Stimulated activated CD8-positive, alpha-beta memory T cell treated with anti-CD3 and anti-CD28 coated beads, Interleukin-7, amount 100 ng/mL, for 1 hour (primary cell): ENCODE results near the gene NHP2.
"Not testable (repeated sequence)": the region's sequence is repeated elsewhere in the genome, so short reads cannot be mapped to it uniquely, and the experiment has no call there.

Source experiments
- DNase-seq, 2 donors: peaks; one replicate each; pipeline ENCODE4 v3.0.0-alpha.2; 2020; ENCODE audit warnings: low read depth in 2 of 2

Gene NHP2

DNA sequence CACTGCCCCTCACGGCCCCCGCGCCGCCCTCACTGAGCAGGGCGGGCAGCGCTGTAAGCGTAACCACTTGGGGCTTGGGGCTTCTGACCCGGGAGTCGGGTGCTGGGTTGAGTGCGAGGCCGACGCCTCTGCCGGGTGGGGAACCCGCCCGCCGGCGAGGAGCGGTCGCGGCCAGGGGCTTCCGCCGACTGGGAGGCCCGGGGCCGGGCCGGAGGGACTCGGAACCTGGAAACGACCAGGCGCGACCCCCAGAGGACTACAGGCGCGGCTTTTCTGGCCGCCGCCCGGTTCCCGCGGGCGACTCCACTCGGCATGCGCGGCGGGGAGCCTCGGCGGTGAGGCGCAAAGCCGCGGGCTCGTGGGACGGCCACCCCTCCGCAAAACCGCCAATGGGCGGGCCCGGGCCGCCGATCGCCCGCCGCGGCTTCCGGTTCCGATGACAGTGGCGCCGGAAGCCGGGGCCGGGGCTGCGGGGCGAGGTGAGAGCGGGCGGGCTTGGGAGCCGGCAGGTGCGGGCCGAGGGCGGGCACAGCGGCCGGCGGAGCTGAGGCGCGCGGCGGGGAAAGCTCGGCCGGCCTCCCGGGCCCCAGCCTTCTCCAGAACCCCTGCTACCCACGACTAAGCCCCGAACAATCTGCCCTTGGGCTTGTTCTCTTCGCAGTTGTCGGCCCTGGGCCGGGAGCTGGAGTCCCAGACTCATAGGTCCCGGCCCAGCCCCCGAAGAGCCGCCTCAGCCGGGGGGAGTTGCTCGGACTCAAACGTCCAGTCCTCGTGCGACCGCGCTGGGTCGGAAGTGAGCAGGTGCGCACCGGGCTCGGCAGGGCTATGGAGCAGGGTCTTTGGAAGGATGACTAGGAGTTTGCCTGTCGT lies 22.9 kb downstream of the NHP2 start, which contains the start of gene RMND5B:
RMND5B (plus strand) TSS at position 439 of the 870 bp plus-strand sequence. CDS start 7,106 bp downstream, outside the sequence.
- peak; percentile 43 to 56 for DNase-seq

DNA sequence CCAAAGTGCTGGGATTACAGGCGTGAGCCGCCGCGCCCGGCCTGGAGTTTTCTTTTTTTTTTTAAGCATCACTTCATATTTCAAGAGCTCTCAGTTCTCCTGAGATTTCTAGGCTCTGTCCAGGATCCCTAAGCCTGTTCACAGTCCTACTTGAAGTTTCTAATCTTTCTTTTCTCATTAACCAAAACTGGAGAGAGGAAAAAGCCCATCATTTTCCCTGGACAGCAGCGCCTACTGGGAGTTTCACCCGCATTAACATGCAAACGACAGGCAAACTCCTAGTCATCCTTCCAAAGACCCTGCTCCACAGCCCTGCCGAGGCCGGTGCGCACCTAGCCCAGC lies 23.5 kb downstream of the NHP2 start:
- DNase-seq: not testable (repeated sequence)

DNA sequence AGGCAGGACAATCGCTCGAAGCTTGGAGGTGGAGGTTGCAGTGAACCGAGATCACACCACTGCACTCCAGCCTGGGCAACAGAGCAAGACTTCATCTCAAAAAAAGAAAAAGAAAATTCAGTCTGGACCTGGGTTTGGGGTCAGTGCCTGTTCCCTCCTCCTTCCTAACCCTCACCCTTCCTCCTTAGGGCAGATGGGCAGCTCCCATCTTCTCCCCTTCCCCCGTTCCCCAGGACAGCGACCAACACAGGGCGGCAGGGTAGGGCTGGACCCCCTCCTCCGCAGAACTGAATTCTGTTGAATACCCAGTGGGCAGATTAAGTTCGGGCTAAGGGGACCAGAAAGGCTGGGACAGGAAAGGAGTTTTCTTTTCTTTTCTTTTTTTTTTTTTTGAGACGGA lies 24.4 kb downstream of the NHP2 start:
- DNase-seq: no peak

DNA sequence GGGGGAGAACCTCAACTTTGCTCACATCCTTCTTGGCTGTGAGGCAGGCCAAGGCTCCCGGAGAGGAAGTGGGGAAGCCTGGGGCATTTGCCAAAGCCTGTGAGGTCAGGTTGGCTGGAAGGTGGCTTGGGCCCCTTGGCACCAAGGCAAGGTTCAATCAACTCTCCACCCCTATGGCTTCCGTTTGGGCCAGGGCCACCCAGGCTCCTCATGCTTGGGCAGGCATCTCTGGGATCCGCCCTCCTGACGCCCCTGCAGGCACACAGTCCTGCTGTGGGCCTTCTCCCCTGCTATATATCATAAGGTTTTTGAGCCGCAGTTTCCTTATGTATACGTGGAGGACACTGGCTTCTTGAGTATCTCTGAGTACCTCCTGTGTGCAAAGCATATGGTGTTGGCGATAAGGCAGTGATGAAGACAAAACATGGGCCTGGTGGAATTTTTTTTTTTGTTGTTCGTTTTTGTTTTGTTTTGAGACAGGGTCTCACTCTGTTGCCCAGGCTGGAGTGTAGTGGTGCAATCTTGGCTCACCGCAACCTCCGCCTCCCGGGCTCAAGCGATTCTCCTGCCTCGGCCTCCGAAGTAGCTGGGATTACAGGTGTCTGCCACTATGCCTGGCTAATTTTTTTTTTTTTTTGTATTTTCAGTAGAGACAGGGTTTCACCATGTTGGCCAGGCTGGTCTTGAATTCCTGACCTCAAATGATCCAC lies 26.2 kb downstream of the NHP2 start:
- DNase-seq: not testable (repeated sequence)

DNA sequence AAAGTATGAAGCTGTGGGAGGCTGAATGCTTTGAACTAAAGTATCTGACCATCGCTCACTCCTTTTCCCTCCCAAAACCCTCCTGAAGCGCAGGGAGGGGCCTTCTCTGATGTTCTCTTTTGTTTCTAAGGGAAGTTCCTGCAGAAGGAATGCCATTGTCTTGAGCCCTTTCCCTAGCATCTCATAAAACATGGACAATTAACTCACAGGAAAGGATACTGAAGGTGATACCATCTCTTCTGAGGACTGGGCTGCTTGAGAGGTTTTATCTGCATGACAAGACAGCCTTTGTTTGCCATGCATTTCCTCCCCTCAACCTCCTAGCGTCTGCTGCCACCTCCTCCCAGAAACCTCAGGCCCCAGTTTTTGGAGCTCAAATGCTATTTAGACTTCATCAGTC lies 27.1 kb downstream of the NHP2 start:
- no peak for DNase-seq

DNA sequence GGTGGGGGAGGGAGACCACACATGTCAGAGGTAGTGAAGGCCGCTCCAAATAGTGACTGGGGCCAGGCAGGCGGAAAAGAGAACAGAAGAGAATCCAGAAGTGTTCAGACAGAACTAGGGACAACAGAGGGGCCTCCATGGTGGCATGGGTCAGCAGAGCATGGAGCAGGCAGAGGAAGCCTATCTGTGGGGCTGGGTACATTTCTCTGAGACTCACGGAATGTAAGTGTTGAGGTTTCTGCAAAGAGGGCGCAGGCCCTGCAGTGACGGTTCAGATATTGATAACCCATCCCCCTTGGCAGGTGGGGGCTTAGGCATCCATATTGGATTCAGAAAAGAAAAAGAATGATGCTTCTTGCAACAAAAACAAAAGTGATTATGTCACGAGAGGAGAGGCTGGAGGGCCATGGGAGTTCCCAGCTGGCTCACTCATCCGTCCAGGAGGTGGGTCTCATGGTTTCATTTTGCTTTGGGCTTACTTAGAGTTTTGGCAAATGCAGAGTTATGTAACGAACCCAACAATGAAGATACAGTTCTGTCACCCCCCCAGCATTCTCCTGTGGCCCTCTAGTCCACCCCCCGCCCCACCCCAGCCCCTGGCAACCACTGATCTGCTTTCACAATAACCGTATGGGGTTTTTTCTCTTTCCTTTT lies 28.3 kb downstream of the NHP2 start:
- no peak for DNase-seq

DNA sequence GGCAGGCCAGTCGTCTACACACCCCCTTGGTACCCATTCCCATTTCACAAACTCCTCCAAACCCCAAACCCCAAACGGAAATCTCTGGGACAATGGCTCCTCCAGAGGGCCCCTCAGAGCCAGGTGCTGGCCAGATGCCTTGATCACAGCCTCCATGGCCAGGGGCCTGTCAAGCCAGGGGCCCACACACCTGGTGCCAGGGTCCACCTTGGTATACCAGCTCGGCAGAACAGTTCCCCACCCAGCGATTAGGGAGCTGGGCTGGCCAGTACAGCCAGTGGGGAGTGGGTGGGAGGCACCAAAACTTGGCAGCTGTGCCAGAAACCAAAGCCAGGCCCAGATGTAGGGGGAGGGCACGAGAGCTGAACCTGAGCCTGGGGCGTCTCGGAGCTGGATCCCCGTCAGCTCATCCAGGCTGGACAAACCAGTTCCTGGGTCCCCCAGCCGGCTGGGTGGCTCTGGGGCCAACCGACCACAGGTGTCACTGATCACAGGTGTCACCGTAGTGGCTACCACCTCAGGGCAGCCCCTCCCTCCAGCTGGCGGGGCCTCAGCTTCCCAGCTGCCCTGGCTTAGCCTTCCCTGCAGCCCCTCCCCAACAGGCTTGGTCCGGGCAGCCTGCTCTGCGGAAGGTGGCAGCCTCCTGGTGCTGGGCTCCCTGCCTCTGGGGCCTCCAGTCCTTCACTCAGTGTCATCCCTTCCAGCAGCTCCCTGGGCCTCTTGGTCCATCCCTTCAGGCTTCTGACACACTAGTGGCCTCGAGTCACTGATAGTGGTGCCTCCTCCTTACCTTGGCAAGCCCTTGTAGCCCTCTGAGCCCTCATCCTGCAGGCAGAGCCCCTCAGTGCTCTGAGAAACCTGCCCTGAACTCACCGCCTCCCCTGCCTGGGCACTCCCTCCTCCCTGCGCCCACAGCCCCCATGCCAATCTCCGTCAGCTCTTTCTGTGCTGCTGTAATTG lies 29.4 kb downstream of the NHP2 start:
- DNase-seq: no peak

DNA sequence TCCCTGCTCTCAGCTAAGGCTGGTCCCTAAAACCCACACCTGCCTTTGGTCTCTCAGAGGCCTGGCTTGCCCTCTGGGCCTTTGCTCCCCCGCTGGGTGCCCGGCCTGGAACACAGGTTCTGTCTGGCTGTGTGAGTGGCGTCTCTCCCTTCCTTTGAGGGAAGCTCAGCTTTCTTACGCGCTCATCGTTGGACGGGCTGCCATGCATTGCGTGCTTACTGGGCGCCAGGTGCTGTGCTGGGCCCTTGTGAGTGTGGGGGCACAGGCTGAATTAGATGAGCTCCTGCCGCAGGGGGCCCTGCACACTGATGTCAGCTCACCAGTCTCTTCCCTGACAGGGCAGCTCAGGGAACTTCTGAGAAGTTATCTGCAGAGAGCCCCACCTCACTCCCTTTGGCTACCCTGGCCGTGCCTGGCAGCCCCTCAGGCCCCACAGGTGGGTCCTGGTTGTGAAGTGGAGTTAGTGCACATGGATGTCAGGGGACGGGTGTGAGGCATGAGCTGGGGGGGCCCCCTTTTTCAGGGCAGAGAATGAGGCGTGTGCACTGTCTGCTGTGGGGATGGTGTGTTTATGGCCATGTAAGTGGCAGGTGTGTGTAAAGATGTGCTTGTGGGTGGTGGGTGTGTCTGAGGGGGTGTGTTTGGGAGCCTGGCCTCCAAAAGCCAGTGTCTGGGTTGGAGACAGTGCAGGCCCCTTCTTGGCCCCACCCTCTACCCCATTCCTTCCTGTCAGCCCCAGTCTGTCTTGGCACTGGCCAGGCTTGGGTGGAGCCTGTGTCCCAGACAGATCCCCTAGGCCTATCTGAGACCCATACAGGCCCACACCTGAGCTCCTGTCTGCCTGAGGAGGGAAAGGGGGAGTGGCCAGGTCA lies 30.4 kb downstream of the NHP2 start:
- no peak for DNase-seq

DNA sequence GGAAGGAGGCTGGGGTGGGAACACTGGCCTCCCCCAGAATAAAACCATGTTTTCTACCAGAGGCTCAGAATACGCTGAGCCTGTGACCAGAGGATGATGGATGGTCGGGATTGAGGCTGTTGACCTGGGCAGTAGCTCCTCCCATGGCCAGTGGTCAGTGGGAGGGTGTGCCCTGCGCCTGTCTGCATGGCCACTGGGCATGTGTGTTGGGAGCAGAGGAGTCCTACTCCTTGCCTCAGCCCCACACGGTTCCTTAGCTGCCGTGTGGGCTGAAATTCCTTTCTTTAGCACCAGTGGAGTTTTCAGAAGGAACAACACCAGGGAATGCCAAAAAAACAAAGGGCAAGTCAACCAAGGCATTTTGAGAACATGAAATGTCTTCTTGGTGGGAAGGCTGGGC lies 31.3 kb downstream of the NHP2 start:
- DNase-seq: no peak

DNA sequence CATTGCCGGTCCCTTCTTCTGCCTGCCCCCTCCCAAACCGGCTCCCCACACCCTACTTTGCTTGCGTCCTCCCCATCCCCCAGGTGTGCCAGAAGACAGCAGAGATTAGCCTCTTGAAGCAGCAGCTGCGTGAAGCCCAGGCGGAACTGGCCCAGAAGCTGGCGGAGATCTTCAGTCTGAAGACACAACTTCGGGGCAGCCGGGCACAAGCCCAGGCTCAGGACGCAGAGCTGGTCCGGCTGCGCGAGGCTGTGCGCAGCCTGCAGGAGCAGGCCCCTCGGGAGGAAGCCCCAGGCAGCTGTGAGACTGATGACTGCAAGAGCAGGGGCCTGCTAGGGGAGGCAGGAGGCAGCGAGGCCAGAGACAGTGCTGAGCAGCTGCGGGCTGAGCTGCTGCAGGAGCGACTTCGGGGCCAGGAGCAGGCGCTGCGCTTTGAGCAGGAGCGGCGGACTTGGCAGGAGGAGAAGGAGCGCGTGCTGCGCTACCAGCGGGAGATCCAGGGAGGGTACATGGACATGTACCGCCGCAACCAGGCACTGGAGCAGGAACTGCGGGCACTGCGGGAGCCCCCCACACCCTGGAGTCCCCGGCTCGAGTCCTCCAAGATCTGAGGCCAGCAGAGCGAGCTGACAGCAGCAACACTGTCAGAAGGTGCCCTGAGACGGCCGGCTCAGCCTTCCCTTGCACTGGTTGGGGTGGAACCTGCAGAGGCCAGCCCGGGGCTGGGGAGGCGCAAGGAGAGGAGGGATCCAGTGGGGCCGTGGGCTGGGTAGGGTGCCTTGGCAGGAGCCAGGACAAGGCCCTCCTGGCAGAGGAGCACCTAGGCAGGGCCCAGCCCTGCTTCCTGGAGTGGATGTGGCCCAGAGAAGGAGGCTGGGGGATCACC lies 32.1 kb downstream of the NHP2 start:
- DNase-seq: no peak

DNA sequence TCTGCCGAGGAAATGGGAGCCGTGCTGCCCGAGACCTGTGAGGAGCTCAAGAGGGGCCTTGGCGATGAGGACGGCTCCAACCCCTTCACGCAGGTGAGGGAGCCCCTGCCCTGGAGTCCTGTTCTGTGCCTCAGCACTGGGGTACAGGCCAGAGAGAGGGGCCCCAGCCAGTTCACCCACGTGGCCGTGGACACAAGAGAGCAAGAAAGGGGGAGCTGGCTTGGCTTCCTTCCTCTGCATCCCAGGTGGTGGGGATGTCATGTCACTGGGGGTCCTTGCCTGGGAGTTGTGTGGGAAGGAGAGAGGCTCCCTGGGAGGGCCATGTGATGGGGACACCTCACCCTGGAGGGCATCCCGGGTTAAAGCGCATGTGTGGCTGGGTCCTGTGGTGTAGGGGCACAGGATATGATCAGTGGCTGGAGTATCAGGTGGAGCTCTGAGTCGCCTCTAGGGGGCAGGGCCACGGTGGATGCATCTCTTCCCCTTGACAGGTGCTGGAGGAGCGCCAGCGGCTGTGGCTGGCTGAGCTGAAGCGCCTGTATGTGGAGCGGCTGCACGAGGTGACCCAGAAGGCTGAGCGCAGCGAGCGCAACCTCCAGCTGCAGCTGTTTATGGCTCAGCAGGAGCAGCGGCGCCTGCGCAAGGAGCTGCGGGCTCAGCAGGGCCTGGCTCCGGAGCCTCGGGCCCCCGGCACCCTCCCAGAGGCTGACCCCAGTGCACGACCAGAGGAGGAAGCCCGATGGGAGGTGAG lies 32.9 kb downstream of the NHP2 start:
- DNase-seq: peak; percentile 36 to 51

DNA sequence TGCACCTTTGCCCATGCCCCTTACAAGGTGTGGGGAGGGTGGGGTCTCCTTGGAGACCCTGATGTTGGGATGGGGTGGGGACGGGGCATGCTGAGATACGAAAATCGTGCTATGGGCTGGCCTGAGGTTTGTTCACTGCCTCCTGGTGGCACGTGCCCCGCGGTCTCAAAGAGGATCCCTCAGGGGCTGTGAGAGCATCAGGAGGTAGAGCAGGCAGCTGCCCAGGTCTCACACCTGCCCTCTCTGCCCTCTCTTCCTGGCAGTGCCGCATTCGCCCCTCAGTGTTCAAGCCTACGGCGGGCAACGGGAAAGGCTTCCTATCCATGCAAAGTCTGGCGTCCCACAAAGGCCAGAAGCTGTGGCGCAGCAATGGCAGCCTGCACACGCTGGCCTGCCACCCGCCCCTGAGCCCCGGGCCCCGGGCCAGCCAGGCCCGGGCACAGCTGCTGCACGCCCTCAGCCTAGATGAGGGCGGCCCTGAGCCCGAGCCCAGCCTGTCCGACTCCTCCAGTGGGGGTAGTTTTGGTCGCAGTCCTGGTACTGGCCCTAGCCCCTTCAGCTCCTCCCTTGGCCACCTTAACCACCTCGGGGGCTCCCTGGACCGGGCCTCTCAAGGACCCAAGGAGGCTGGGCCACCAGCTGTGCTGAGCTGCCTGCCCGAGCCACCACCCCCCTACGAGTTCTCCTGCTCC lies 33.6 kb downstream of the NHP2 start:
- DNase-seq: no peak

DNA sequence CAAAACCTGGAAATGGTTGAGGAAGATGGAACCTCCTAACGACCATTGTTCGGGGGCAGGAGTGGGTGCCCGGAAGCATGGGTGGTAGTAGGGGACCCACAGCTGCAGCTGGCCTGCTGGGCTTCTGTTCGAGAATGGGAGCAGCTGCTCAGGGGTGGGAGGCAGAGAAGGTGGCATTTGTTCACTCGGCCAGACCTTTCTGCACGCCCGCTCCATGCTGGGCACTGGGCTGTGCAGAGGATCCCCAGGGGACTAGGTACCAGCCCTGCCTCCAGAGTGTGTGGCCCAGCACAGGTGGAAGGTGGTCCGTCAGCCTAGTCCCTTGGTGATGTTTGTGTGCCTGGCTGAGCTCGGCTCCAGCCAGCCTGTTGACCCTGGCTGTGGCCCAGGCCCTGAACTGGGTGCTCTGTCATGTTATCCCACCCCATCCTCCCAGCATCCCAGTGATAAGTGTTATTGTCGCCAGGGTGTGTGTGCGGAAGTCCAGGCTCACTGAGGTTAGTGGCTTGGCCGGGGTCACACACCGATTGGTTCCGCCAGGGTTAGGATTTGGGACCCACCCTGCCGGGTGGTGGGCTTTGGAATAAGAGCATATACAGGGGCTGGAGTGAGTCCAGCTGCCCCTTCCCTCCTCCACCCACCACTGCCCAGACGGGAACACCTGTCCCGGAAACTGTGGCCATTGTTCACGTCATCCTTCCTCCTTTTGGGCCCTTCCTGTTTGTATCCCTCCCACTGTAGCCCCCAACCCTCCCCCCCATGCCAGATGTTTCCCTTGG lies 35.6 kb downstream of the NHP2 start:
- DNase-seq: no peak

DNA sequence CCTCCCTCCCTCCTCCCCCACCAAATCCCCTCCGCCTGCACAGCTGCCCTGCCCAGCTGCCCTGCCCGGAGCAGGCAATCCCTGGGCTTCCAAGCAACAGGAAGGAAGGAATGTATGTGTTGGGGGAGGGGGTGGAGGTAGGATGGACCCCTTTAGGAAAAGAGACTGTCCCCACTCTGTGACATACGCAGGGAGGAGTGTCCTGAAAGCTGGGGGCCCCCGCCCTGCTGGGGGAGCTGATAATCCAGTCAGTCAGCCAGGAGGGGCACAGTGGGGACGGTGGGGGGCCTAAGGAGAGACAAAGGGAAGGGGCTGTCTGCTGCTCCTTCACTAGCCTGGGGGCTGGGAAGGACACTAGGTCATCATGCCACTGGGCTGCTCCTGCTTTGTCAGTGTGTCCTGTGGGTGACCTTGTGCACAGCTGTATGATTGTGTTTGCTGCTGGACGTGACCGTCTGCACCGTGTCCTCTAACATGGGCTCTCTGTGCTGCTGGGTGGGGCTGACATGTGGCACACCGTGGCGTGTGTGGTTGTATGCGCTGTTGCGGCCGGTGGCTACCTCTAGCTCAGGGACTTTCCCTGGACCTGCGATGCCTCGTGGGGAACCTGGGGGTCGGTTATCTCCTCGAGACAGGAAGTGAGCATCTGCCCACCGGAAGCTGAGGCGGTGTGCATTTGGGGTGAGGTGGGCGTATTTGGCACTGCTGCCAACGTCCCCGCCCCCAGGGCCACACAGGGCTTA lies 37.4 kb downstream of the NHP2 start:
- DNase-seq: peak; percentile 43 to 67

DNA sequence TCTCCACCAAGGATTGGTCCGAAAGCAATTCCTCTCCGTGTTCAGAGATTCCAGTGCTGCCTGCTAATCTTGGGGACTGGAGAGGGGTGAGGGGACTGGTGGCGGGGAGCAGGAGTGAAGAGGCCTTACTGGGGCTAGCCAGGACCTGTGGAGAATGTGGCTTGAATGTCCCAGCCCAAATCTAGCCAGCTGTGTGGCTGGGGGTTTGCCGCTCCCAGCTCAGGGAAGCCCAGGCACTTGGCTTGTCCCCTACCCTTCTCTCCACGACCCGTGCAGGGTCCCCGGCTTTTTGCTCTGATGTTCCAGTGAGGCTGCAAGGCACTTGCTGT lies 37.9 kb downstream of the NHP2 start:
- DNase-seq: no peak

DNA sequence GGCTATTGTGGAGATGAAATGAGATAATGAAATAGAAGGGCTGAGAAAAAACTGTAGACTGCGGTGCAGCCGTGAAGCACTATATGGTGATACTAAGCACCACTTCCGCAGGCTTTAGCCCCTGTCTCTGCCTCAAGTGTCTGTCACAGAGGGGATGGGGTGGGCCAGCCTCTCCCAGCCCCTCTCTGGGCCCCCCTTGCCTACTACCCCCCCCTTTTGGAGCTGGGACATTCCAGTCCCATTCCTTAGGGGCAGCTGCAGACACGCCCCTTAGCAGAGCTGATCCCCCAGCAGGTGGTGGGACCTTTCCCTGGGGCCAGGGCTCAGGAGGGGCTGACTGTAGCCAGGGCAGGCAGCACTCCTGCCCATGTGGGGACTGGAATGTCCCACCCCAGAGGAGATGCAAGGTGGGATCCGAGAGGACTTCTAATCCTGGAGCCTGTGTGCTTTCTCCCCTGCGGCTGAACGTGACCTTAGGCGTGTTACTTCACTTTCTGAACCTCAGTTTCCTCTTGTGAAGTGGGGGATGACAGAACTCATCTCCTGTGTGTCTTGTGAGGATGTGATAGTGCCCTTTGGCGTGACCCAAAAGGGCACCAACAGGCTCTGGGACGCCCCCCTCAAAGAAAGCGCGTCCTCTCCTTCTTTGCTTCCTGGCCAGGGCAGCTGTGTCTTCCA lies 38.4 kb downstream of the NHP2 start:
- DNase-seq: no peak
